Left lung (tissue), 10 donors: ENCODE data around the gene MAPK1IP1L. TPM values are rescaled to one million over a fixed set of nuclear protein-coding genes. Genes with fewer than 3 reads are reported as not detected.

Experiments
- ATAC-seq: fragments of 200-7000 bp; cut with Tn5 transposase; one replicate; pipeline ENCODE4 v1.9.1; 2020; ENCODE audit warnings: moderate library complexity
- DNase-seq, 4 donors: peaks; one replicate each; pipeline ENCODE4 v3.0.0-alpha.2; 2013 to 2020
- H3K27ac ChIP-seq, 2 donors: fragments of 200-600 bp; sonication (generic) in 1 of 2; one replicate each; pipeline versions ENCODE4 v1.5.0 to v1.8.0; 2020 to 2021
- H3K27me3 ChIP-seq, 2 donors: fragments of 200-600 bp; sonication (generic) in 1 of 2; one replicate each; pipeline versions ENCODE4 v1.5.0 to v1.8.0; 2020 to 2021
- H3K36me3 ChIP-seq, 2 donors: fragments of 200-600 bp; sonication (generic) in 1 of 2; one replicate each; pipeline versions ENCODE4 v1.5.0 to v1.8.0; 2020 to 2021
- H3K4me1 ChIP-seq, 2 donors: fragments of 200-600 bp; one replicate each; pipeline ENCODE4 v1.8.0; 2021
- H3K4me3 ChIP-seq, 2 donors: fragments of 200-600 bp; sonication (generic) in 1 of 2; one replicate each; pipeline versions ENCODE4 v1.5.0 to v1.8.0; 2020 to 2021; ENCODE audit warnings: mild to moderate bottlenecking in 1 of 2
- H3K9me3 ChIP-seq, 2 donors: fragments of 200-600 bp; sonication (generic) in 1 of 2; one replicate each; pipeline versions ENCODE4 v1.5.0 to v1.8.0; 2020 to 2021
- CTCF ChIP-seq, 2 donors: fragments of 200-600 bp; sonication (generic) in 1 of 2; IDR thresholded peaks; one replicate each; pipeline versions ENCODE4 v1.5.0 to v1.8.0; 2021; ENCODE audit warnings: antibody characterized with exemption in 2 of 2
- intact Hi-C, 2 donors: fragments of 100-400 bp; cut with DNase I; formaldehyde crosslinking; loops; one replicate each; pipeline versions ENCODE4 v1.11.2 to v1.14.2; 2022
- polyA plus RNA-seq, 6 donors: library from polyadenylated mRNA; unstranded; fragments of 120-200 nt; gene quantifications; one replicate each; pipeline ENCODE4 v1.2.1, GENCODE V29; 2013; ENCODE audit not compliant: insufficient read length in 6 of 6
- total RNA-seq, 2 donors: library from RNA; stranded (reverse); fragmentation: NEBNext Ultra II Directional; extraction: Animal tissue kit (Norgen Biotek cat#: 25700); gene quantifications; one replicate each; pipeline ENCODE4 v1.2.1, GENCODE V29; 2021
- donor health status: DM: no; HTN: yes; CAD: no.
- donor health status: DM: no; HTN: no; CAD: no.

MAPK1IP1L gene
- total and polyA plus RNA-seq, 8 donors = 81.0 to 93.6 (median 87.1) TPM

GRCh38 chr14:55109836-55110235, 58.4 kb downstream of the MAPK1IP1L start:
- Histone ChIP-seq H3K9me3 (peaks cover 0 to under 1% of the 10 kb centered on the region in 2 donors), H3K4me3 (no peak overlapping the region), H3K4me1 (peaks cover 19 to 42% of the 10 kb centered on the region in 2 donors), H3K36me3 (no peaks in the 10 kb centered on the region), H3K27ac (no peak overlapping the region), H3K27me3 (no peaks in the 10 kb centered on the region)
- DNase-seq (no peak), ATAC-seq (no peak)
- intact Hi-C loops = no loop called here
- no peak for TF ChIP-seq CTCF (IDR thresholded peaks at IDR 0.05)

- H3K27me3 ChIP-seq = no peaks in the 10 kb centered on the region
- no peak for ATAC-seq
- H3K4me3 ChIP-seq = no peak overlapping the region
- no peak overlapping the region for H3K27ac ChIP-seq
- DNase-seq = no peak
- intact Hi-C loops = no loop called here
- H3K9me3 ChIP-seq = no peaks in the 10 kb centered on the region
- H3K4me1 ChIP-seq = peaks cover 19 to 35% of the 10 kb centered on the region in 2 donors
- H3K36me3 ChIP-seq = no peaks in the 10 kb centered on the region
- TF ChIP-seq CTCF (IDR thresholded peaks at IDR 0.05) = no peak
Measured at GRCh38 chr14:55111122-55111708, 59.8 kb downstream of the MAPK1IP1L start.

- H3K27me3 ChIP-seq = no peaks in the 10 kb centered on the region
- no peaks in the 10 kb centered on the region for H3K9me3 ChIP-seq
- H3K27ac ChIP-seq = no peak overlapping the region
- no peak for ATAC-seq
- peaks cover 9 to 35% of the 10 kb centered on the region in 2 donors for H3K4me1 ChIP-seq
- DNase-seq = no peak
- TF ChIP-seq CTCF (IDR thresholded peaks at IDR 0.05) = no peak
- H3K4me3 ChIP-seq = no peak overlapping the region
- intact Hi-C loops = no loop called here
- H3K36me3 ChIP-seq = no peaks in the 10 kb centered on the region
Measured at GRCh38 chr14:55114720-55115119, 63.3 kb downstream of the MAPK1IP1L start.

GRCh38 chr14:55115460-55115859, 64.0 kb downstream of the MAPK1IP1L start:
- ATAC-seq (no peak), DNase-seq (no peak)
- Histone ChIP-seq H3K9me3 (no peaks in the 10 kb centered on the region), H3K36me3 (no peaks in the 10 kb centered on the region), H3K27me3 (no peaks in the 10 kb centered on the region), H3K4me1 (peaks cover 9 to 39% of the 10 kb centered on the region in 2 donors), H3K4me3 (no peak overlapping the region), H3K27ac (no peak overlapping the region)
- intact Hi-C loops = no loop called here
- no peak for TF ChIP-seq CTCF (IDR thresholded peaks at IDR 0.05)

GRCh38 chr14:55115861-55116245, 64.4 kb downstream of the MAPK1IP1L start:
- intact Hi-C loops = no loop called here
- Histone ChIP-seq H3K9me3 (no peaks in the 10 kb centered on the region), H3K4me3 (no peak overlapping the region), H3K27me3 (no peaks in the 10 kb centered on the region), H3K36me3 (no peaks in the 10 kb centered on the region), H3K27ac (peak overlapping the region in 1 of 2 donors; percentile 28), H3K4me1 (peaks cover 9 to 43% of the 10 kb centered on the region in 2 donors)
- DNase-seq (no peak), ATAC-seq (no peak)
- TF ChIP-seq CTCF (IDR thresholded peaks at IDR 0.05) = no peak
